Measurements from ENCODE around the gene RPN2. TPM values are rescaled to one million over a fixed set of nuclear protein-coding genes. Genes with fewer than 3 reads are reported as not detected.

RPN2 gene
- total and polyA plus RNA-seq, 2 donors from 2014 or later = 175 to 207 TPM

GRCh38 chr20:37288091-37288490, 109.0 kb downstream of the RPN2 start:
- no peak overlapping the region for H3K4me3 ChIP-seq (ENCODE audit: low read length in 3 of 3)
- no peak overlapping the region for H3K27ac ChIP-seq (ENCODE audit: low read depth in 2 of 2, low read length in 2 of 2)
- FAIRE-seq (no peak), DNase-seq (no peak)
- no peak overlapping the region for H3K9ac ChIP-seq (ENCODE audit: low read length in 3 of 3)
- intact Hi-C loops (cut with DNase I) = loop anchor here (10.0 kb wide), 1 partner anchor 97 kb away; no protein-coding TSS in a partner anchor
- H3K4me1 ChIP-seq (ENCODE audit: control insufficient read depth in 2 of 3, insufficient read depth in 2 of 3, low read depth in 1 of 3, low read length in 3 of 3) = no peaks in the 10 kb centered on the region
- H3K36me3 ChIP-seq (ENCODE audit: control insufficient read depth in 2 of 3, insufficient read depth in 3 of 3, low read length in 3 of 3) = no peaks in the 10 kb centered on the region
- H3K27me3 ChIP-seq (ENCODE audit: control insufficient read depth, insufficient read depth, low read length) = no peaks in the 10 kb centered on the region
- no peak for TF ChIP-seq CTCF (IDR thresholded peaks at IDR 0.05; ENCODE audit: borderline replicate concordance, extremely low read depth, insufficient read depth)
- no peaks in the 10 kb centered on the region for H3K9me3 ChIP-seq (ENCODE audit: control insufficient read depth in 2 of 3, insufficient read depth in 1 of 3, low read length in 3 of 3)

GRCh38 chr20:37290158-37290810, 111.2 kb downstream of the RPN2 start:
- peak overlapping the region in 1 of 2 donors; percentile 85 for H3K27ac ChIP-seq (ENCODE audit: low read depth in 2 of 2, low read length in 2 of 2)
- no peaks in the 10 kb centered on the region for H3K4me1 ChIP-seq (ENCODE audit: control insufficient read depth in 2 of 3, insufficient read depth in 2 of 3, low read depth in 1 of 3, low read length in 3 of 3)
- no peaks in the 10 kb centered on the region for H3K9me3 ChIP-seq (ENCODE audit: control insufficient read depth in 2 of 3, insufficient read depth in 1 of 3, low read length in 3 of 3)
- peak overlapping the region; percentile 71 to 92 (median 80) for H3K4me3 ChIP-seq (ENCODE audit: low read length in 3 of 3)
- no peaks in the 10 kb centered on the region for H3K27me3 ChIP-seq (ENCODE audit: control insufficient read depth, insufficient read depth, low read length)
- peak overlapping the region; percentile 75 to 89 (median 79) for H3K9ac ChIP-seq (ENCODE audit: low read length in 3 of 3)
- H3K36me3 ChIP-seq (ENCODE audit: control insufficient read depth in 2 of 3, insufficient read depth in 3 of 3, low read length in 3 of 3) = peaks cover 0 to 2% (median 0%) of the 10 kb centered on the region in 3 donors
- TF ChIP-seq CTCF (IDR thresholded peaks at IDR 0.05; ENCODE audit: borderline replicate concordance, extremely low read depth, insufficient read depth) = no peak
- intact Hi-C loops (cut with DNase I) = no loop called here
- peak in 1 of 5 donors; percentile 25 for DNase-seq
- FAIRE-seq = no peak

Other genes starting within 250 kb of the RPN2 start
- 94.1 TPM for gene SAMHD1, start 227.6 kb upstream of the RPN2 start, total RNA-seq
- 13.7 TPM for gene SAMHD1, start 227.6 kb upstream of the RPN2 start, polyA plus RNA-seq (ENCODE audit: insufficient read depth, low read depth, low replicate concordance)
- 6.5 TPM for gene RBL1, start 83.3 kb upstream of the RPN2 start, total RNA-seq
- 1.3 TPM for gene RBL1, start 83.3 kb upstream of the RPN2 start, polyA plus RNA-seq (ENCODE audit: insufficient read depth, low read depth, low replicate concordance)
- 2.4 TPM for gene MROH8, start 218 bp downstream of the RPN2 start, total RNA-seq
- 4.4 TPM for gene MROH8, start 218 bp downstream of the RPN2 start, polyA plus RNA-seq (ENCODE audit: insufficient read depth, low read depth, low replicate concordance)
- not detected for gene GHRH, start 82.5 kb downstream of the RPN2 start, total RNA-seq
- not detected for gene GHRH, start 82.5 kb downstream of the RPN2 start, polyA plus RNA-seq (ENCODE audit: insufficient read depth, low read depth, low replicate concordance)
- gene MANBAL, start 110.3 kb downstream of the RPN2 start, total RNA-seq = 45.7 TPM
- 93.3 TPM for gene MANBAL, start 110.3 kb downstream of the RPN2 start, polyA plus RNA-seq (ENCODE audit: insufficient read depth, low read depth, low replicate concordance)
- gene SRC, start 166.8 kb downstream of the RPN2 start, total RNA-seq = 70.0 TPM
- gene SRC, start 166.8 kb downstream of the RPN2 start, polyA plus RNA-seq (ENCODE audit: insufficient read depth, low read depth, low replicate concordance) = 28.5 TPM

Measured in kidney (tissue), 14 donors.